ENCODE measurements around the gene TUB. TPM values are rescaled to one million over a fixed set of nuclear protein-coding genes. Genes with fewer than 3 reads are reported as not detected.

The TUB gene
- total and polyA plus RNA-seq, 2 of the 8 experiments (the other 6 are each of a cell fraction or from before 2014, with no cell fraction given), result 15.3 to 31.3 TPM

DNA sequence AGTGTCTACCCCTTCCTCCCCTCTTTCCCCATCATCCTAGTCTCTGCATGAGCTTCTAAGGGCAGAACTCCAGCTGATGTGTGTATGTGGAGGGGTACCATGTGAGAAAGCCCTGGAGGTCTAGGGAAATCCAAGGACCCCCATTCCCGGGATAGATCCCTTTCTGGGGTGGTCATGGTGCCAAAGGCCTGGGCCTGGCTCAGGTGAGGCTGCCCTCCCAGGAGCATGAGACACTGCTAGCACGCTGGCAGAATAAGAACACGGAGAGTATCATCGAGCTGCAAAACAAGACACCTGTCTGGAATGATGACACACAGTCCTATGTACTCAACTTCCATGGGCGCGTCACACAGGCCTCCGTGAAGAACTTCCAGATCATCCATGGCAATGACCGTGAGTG, 19.6 kb downstream of the TUB start:
- Histone ChIP-seq H3K79me2 (ENCODE audit: control insufficient read depth in 1 of 2, insufficient read depth in 2 of 2, low read length in 2 of 2) (no peaks in the 10 kb centered on the region), H3K18ac (ENCODE audit: extremely low read depth, low read length) (no peak overlapping the region), H3K27me3 (replicated peaks in 1 of 4; ENCODE audit: control insufficient read depth in 3 of 4, extremely low read depth in 1 of 4, insufficient read depth in 3 of 4, low read length in 3 of 4) (no peaks in the 10 kb centered on the region; a peak in 1 of 7 replicates), H4K8ac (ENCODE audit: extremely low read depth, insufficient read depth, low read length) (no peak overlapping the region), H4K5ac (ENCODE audit: insufficient read length, low read depth, low read length) (no peak overlapping the region), H3K9ac (replicated peaks in 1 of 4; ENCODE audit: extremely low read depth in 1 of 4, low read depth in 3 of 4, low read length in 3 of 4) (no peak overlapping the region), H3K27ac (ENCODE audit: low read depth, low read length) (no peak overlapping the region), H3K4me1 (replicated peaks in 1 of 4; ENCODE audit: control insufficient read depth in 3 of 4, insufficient read depth in 4 of 4, low read length in 3 of 4) (no peaks in the 10 kb centered on the region), H3K23me2 (ENCODE audit: low read depth, low read length) (no peaks in the 10 kb centered on the region; the same call in 1 of the 2 replicates), H2BK20ac (ENCODE audit: low read length) (no peak overlapping the region), H2BK5ac (ENCODE audit: low read depth, low read length) (no peak overlapping the region), H3K79me1 (ENCODE audit: low read depth, low read length) (no peaks in the 10 kb centered on the region; the same call in 1 of the 2 replicates), H2BK120ac (replicated peaks; ENCODE audit: low read depth, low read length) (no peak overlapping the region), H2AFZ (ENCODE audit: low read length) (no peak overlapping the region), H3K4ac (replicated peaks; ENCODE audit: insufficient read length, low read depth, low read length) (no peak overlapping the region), H3K4me2 (ENCODE audit: insufficient read depth in 1 of 2, low read depth in 2 of 2, low read length in 2 of 2) (no peak overlapping the region), H2BK12ac (ENCODE audit: low read depth, low read length) (no peak overlapping the region), H3K9me3 (ENCODE audit: insufficient read depth in 2 of 2, low read depth in 1 of 2, low read length in 1 of 2) (no peaks in the 10 kb centered on the region), H4K91ac (replicated peaks; ENCODE audit: insufficient read length, low read length) (no peak overlapping the region), H3K36me3 (ENCODE audit: control insufficient read depth in 2 of 4, insufficient read depth in 4 of 4, low read length in 3 of 4) (peaks cover 13 to 41% (median 34%) of the 10 kb centered on the region in 4 experiments), H3K14ac (ENCODE audit: insufficient read length) (no peak overlapping the region), H3K56ac (replicated peaks; ENCODE audit: insufficient read length, low read depth, low read length) (no peak overlapping the region), H3K23ac (ENCODE audit: insufficient read length) (no peak overlapping the region), H2BK15ac (ENCODE audit: low read length) (no peak overlapping the region), H3K4me3 (ENCODE audit: extremely low read depth in 1 of 4, insufficient read depth in 2 of 4, low read depth in 3 of 4, low read length in 4 of 4) (no peak overlapping the region), H4K20me1 (replicated peaks in 1 of 2; ENCODE audit: control insufficient read depth in 1 of 2, insufficient read depth in 2 of 2, low read length in 2 of 2) (peaks cover 5 to 6% of the 10 kb centered on the region in 2 experiments), H2AK5ac (ENCODE audit: low read depth, low read length) (no peak overlapping the region)
- POLR2A ChIA-PET (ENCODE audit: partially characterized antibody), result interaction anchor here (1.1 to 3.2 kb wide), 4 partner anchors 9 to 208 kb away, joined by 3 to 12 read pairs (median 6); no protein-coding TSS in a partner anchor
- DNase-seq (ENCODE audit: low read depth in 1 of 2, low spot score in 2 of 2), result no peak
- WGBS, 2 experiments (ENCODE audit: extremely low coverage in 1 of 2, insufficient coverage in 1 of 2, insufficient read length in 1 of 2, insufficient replicate concordance in 2 of 2, low coverage in 1 of 2, low lambda C conversion rate in 2 of 2, missing lambda C conversion rate in 1 of 2), result 95% methylated on average over 8 of the region's 8 CpGs; no CpG with 5 or more reads in 1 of the 2 experiments
- FAIRE-seq, result no peak
- no peak for TF ChIP-seq HDAC6 (IDR thresholded peaks at IDR 0.05; ENCODE audit: low read depth, low read length)
- CTCF ChIA-PET (ENCODE audit: partially characterized antibody), result interaction anchor here (1.2 to 30.2 kb wide), 20 partner anchors 9 to 218 kb away, joined by 3 to 1283 read pairs (median 8); no protein-coding TSS in a partner anchor
